HepG2 (cell line): ENCODE results near the gene FAT1. TPM values are rescaled to one million over a fixed set of nuclear protein-coding genes. Genes with fewer than 3 reads are reported as not detected.
A peak's percentile ranks its signal among the peaks of the same experiment; 100 is the strongest.

Experiments used
- EP300 ChIP-seq, 3 experiments: sonication (generic) in 1 of 3; formaldehyde crosslinking in 1 of 3; IDR thresholded peaks; 2 replicates each; pipeline versions ENCODE4 v1.5.1 to v1.6.1; 2011 to 2020; ENCODE audit warnings: low read depth in 2 of 3, low read length in 2 of 3, borderline replicate concordance in 1 of 3, improper control_type of control experiment in 1 of 3, mild to moderate bottlenecking in 1 of 3, missing genetic modification reagents in 1 of 3, moderate library complexity in 1 of 3
- GATAD2A ChIP-seq: IDR thresholded peaks from 2 replicates; pipeline ENCODE4 v1.6.1; 2016
- HMG20A ChIP-seq: IDR thresholded peaks from 2 replicates; pipeline ENCODE4 v1.6.1; 2016; ENCODE audit warnings: borderline replicate concordance
- IRF2 ChIP-seq: IDR thresholded peaks from 2 replicates; pipeline ENCODE4 v1.6.1; 2018; ENCODE audit warnings: missing genetic modification reagents, missing compliant biosample characterization
- JUND ChIP-seq: sonication (generic); formaldehyde crosslinking; IDR thresholded peaks from 2 replicates; pipeline ENCODE4 v1.8.0; 2022; ENCODE audit warnings: mild to moderate bottlenecking, missing genetic modification reagents
- MED1 ChIP-seq: sonication (generic); formaldehyde crosslinking; IDR thresholded peaks from 2 replicates; pipeline ENCODE4 v1.4.0; 2020; ENCODE audit warnings: missing genetic modification reagents
- MZF1 ChIP-seq: sonication (generic); formaldehyde crosslinking; IDR thresholded peaks from 2 replicates; pipeline ENCODE4 v1.8.1; 2023; ENCODE audit warnings: mild to moderate bottlenecking, missing genetic modification reagents, borderline replicate concordance
- NCOA2 ChIP-seq: sonication (generic); formaldehyde crosslinking; IDR thresholded peaks from 2 replicates; pipeline ENCODE4 v1.8.0; 2022; ENCODE audit warnings: inconsistent platforms
- NFYC ChIP-seq: IDR thresholded peaks from 2 replicates; pipeline ENCODE4 v1.6.1; 2016; ENCODE audit warnings: missing genetic modification reagents, missing compliant biosample characterization
- ONECUT2 ChIP-seq: sonication (generic); formaldehyde crosslinking; IDR thresholded peaks from 2 replicates; pipeline ENCODE4 v1.4.0; 2020; ENCODE audit warnings: missing genetic modification reagents
- SALL2 ChIP-seq: sonication (generic); formaldehyde crosslinking; IDR thresholded peaks from 2 replicates; pipeline ENCODE4 v1.8.1; 2023; ENCODE audit warnings: mild to moderate bottlenecking, missing genetic modification reagents, inconsistent platforms
- SAP130 ChIP-seq: IDR thresholded peaks from 2 replicates; pipeline ENCODE4 v1.6.1; 2016; ENCODE audit warnings: low read depth
- SUZ12 ChIP-seq: fragments of 150-350 bp; IDR thresholded peaks from 2 replicates; pipeline ENCODE4 v1.6.1; 2014; ENCODE audit warnings: low read depth, low read length
- ZNF354B ChIP-seq: sonication (generic); formaldehyde crosslinking; IDR thresholded peaks from 2 replicates; pipeline ENCODE4 v1.8.0; 2022; ENCODE audit warnings: mild to moderate bottlenecking, missing genetic modification reagents
- ZNF510 ChIP-seq: sonication (generic); formaldehyde crosslinking; IDR thresholded peaks from 2 replicates; pipeline ENCODE4 v1.4.0; 2020; ENCODE audit warnings: low read depth, mild to moderate bottlenecking, missing genetic modification reagents
- polyA plus RNA-seq, 8 experiments: library from polyadenylated mRNA; depleted of rRNA in 3 of 8; stranded (reverse) in 7 of 8; unstranded in 1 of 8; fragments of >200 nt; fragmentation: Illumina TruSeq in 4 of 8; extraction: Trizol in 4 of 8; gene quantifications; 2 replicates each; pipeline versions ENCODE4 v1.2.1 to v1.2.3, GENCODE V29; 2011 to 2016; ENCODE audit warnings: low read depth in 4 of 8, missing spikeins in 1 of 8, mixed read lengths in 1 of 8; ENCODE audit not compliant: insufficient read depth in 1 of 8
- total RNA-seq, 5 experiments: library from RNA; depleted of rRNA; stranded (reverse); fragments of >200 nt; fragmentation: Illumina TruSeq; extraction: Trizol; gene quantifications; 2 replicates each; pipeline ENCODE4 v1.2.3, GENCODE V29; 2016; ENCODE audit warnings: low read depth in 1 of 5
- TF ChIP-seq, protein P1 (sequence below): sonication (generic); IDR thresholded peaks from 2 replicates; pipeline ENCODE4 v1.6.1; 2016; ENCODE audit warnings: low read depth, borderline replicate concordance
- TF ChIP-seq, protein P2 (sequence below): sonication (generic); formaldehyde crosslinking; IDR thresholded peaks from 2 replicates; pipeline ENCODE4 v1.4.0; 2020; ENCODE audit warnings: mild to moderate bottlenecking, missing genetic modification reagents
- TF ChIP-seq, protein P3 (sequence below): fragments of 450-650 bp; IDR thresholded peaks from 2 replicates; pipeline ENCODE4 v1.6.1; 2016
- TF ChIP-seq, protein P4 (sequence below): sonication (generic); formaldehyde crosslinking; IDR thresholded peaks from 2 replicates; pipeline ENCODE4 v1.8.1; 2023; ENCODE audit warnings: mild to moderate bottlenecking, missing genetic modification reagents, borderline replicate concordance
- TF ChIP-seq, protein P5 (sequence below): sonication (generic); formaldehyde crosslinking; IDR thresholded peaks from 2 replicates; pipeline ENCODE4 v1.4.0; 2020; ENCODE audit warnings: missing genetic modification reagents
- TF ChIP-seq, protein P6 (sequence below): sonication (generic); formaldehyde crosslinking; IDR thresholded peaks from 2 replicates; pipeline ENCODE4 v1.4.0; 2020; ENCODE audit warnings: mild to moderate bottlenecking, missing genetic modification reagents
- TF ChIP-seq, protein P7 (sequence below): sonication (generic); formaldehyde crosslinking; conservative IDR thresholded peaks from 2 replicates; pipeline ENCODE4 v1.4.0; 2020; ENCODE audit warnings: missing genetic modification reagents
- TF ChIP-seq, protein P8 (sequence below): sonication (generic); formaldehyde crosslinking; IDR thresholded peaks from 2 replicates; pipeline ENCODE4 v1.5.1; 2020; ENCODE audit warnings: missing genetic modification reagents, mild to moderate bottlenecking, borderline replicate concordance

FAT1 gene
- total and polyA plus RNA-seq, 2 of the 13 experiments (the other 11 are each of a cell fraction or from before 2014, with no cell fraction given) = 185 to 216 TPM

DNA sequence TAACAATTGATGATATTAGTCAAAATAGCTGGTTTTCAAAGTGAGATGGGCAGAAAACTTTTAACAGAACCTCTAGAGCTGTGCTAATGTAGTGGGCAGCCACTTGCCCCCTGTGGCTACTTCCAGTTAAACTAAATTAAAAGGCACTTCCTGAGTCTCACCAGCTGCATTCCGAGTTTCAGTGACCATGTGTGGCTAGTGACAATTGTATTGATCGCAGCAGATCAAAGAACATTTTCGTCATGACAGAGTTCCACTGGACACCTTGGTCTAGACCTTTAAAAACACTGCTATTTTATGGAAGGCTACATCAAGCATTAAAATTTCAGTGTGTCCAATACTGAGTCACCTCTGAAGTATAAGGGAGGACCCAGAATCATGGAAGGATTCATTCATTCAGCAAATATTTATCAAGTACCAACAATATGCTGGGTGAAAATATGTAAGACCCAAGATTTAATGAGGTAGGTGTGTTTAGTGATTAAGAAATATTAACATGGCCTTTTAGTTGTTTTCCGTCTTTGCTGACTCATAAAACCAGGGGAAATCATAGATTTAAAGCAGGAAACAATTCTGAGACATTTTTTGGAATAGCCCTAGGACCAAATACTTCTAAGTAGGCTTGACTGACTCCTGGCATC, 5.1 kb upstream of the FAT1 start (continued):
- TF ChIP-seq, protein P1, sequence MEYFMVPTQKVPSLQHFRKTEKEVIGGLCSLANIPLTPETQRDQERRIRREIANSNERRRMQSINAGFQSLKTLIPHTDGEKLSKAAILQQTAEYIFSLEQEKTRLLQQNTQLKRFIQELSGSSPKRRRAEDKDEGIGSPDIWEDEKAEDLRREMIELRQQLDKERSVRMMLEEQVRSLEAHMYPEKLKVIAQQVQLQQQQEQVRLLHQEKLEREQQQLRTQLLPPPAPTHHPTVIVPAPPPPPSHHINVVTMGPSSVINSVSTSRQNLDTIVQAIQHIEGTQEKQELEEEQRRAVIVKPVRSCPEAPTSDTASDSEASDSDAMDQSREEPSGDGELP = peak; percentile 80
- TF ChIP-seq EP300 (IDR thresholded peaks at IDR 0.05; ENCODE audit: low read depth in 2 of 2, low read length in 2 of 2) (peak in 1 of 2 experiments; percentile 73; a peak in 2 of 4 replicates), EP300 (CRISPR knock-in tag; IDR thresholded peaks at IDR 0.05; ENCODE audit: borderline replicate concordance) (peak; percentile 30; the same call in 1 of the 2 replicates), ZNF510 (no peak), SALL2 (CRISPR knock-in tag) (no peak), SUZ12 (no peak), JUND (CRISPR knock-in tag) (no peak), IRF2 (peak; percentile 68; the same call in 1 of the 2 replicates), ZNF354B (CRISPR knock-in tag) (no peak), NFYC (CRISPR knock-in tag) (no peak), NCOA2 (CRISPR knock-in tag) (peak; percentile 71), MZF1 (no peak), SAP130 (CRISPR knock-in tag) (peak; percentile 79), ONECUT2 (CRISPR knock-in tag) (peak; percentile 96), MED1 (CRISPR knock-in tag) (peak; percentile 87), GATAD2A (peak; percentile 90), HMG20A (CRISPR knock-in tag) (peak; percentile 72; the same call in 1 of the 2 replicates)
- TF ChIP-seq, protein P2, sequence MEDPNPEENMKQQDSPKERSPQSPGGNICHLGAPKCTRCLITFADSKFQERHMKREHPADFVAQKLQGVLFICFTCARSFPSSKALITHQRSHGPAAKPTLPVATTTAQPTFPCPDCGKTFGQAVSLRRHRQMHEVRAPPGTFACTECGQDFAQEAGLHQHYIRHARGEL (CRISPR knock-in tag) = no peak
- TF ChIP-seq, protein P3, sequence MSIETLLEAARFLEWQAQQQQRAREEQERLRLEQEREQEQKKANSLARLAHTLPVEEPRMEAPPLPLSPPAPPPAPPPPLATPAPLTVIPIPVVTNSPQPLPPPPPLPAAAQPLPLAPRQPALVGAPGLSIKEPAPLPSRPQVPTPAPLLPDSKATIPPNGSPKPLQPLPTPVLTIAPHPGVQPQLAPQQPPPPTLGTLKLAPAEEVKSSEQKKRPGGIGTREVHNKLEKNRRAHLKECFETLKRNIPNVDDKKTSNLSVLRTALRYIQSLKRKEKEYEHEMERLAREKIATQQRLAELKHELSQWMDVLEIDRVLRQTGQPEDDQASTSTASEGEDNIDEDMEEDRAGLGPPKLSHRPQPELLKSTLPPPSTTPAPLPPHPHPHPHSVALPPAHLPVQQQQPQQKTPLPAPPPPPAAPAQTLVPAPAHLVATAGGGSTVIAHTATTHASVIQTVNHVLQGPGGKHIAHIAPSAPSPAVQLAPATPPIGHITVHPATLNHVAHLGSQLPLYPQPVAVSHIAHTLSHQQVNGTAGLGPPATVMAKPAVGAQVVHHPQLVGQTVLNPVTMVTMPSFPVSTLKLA = no peak
- TF ChIP-seq, protein P4, sequence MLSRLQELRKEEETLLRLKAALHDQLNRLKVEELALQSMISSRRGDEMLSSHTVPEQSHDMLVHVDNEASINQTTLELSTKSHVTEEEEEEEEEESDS (CRISPR knock-in tag) = no peak
- TF ChIP-seq, protein P5, sequence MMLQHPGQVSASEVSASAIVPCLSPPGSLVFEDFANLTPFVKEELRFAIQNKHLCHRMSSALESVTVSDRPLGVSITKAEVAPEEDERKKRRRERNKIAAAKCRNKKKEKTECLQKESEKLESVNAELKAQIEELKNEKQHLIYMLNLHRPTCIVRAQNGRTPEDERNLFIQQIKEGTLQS (CRISPR knock-in tag) = 0 out of 2 replicates have a peak, but pooled peaks have one; percentile 27
- TF ChIP-seq, protein P6, sequence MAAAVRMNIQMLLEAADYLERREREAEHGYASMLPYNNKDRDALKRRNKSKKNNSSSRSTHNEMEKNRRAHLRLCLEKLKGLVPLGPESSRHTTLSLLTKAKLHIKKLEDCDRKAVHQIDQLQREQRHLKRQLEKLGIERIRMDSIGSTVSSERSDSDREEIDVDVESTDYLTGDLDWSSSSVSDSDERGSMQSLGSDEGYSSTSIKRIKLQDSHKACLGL (CRISPR knock-in tag) = no peak
- TF ChIP-seq, protein P7, sequence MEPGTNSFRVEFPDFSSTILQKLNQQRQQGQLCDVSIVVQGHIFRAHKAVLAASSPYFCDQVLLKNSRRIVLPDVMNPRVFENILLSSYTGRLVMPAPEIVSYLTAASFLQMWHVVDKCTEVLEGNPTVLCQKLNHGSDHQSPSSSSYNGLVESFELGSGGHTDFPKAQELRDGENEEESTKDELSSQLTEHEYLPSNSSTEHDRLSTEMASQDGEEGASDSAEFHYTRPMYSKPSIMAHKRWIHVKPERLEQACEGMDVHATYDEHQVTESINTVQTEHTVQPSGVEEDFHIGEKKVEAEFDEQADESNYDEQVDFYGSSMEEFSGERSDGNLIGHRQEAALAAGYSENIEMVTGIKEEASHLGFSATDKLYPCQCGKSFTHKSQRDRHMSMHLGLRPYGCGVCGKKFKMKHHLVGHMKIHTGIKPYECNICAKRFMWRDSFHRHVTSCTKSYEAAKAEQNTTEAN (CRISPR knock-in tag) = no peak
- TF ChIP-seq, protein P8, sequence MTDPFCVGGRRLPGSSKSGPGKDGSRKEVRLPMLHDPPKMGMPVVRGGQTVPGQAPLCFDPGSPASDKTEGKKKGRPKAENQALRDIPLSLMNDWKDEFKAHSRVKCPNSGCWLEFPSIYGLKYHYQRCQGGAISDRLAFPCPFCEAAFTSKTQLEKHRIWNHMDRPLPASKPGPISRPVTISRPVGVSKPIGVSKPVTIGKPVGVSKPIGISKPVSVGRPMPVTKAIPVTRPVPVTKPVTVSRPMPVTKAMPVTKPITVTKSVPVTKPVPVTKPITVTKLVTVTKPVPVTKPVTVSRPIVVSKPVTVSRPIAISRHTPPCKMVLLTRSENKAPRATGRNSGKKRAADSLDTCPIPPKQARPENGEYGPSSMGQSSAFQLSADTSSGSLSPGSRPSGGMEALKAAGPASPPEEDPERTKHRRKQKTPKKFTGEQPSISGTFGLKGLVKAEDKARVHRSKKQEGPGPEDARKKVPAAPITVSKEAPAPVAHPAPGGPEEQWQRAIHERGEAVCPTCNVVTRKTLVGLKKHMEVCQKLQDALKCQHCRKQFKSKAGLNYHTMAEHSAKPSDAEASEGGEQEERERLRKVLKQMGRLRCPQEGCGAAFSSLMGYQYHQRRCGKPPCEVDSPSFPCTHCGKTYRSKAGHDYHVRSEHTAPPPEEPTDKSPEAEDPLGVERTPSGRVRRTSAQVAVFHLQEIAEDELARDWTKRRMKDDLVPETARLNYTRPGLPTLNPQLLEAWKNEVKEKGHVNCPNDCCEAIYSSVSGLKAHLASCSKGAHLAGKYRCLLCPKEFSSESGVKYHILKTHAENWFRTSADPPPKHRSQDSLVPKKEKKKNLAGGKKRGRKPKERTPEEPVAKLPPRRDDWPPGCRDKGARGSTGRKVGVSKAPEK (CRISPR knock-in tag) = no peak
